AG04450 (cell line): Measurements from ENCODE around the gene PAPPA. TPM values are rescaled to one million over a fixed set of nuclear protein-coding genes. Genes with fewer than 3 reads are reported as not detected.

Source experiments
- CTCF ChIA-PET: fragments of 300-600, 350-600 bp; formaldehyde crosslinking; extraction: SDS; loops from one replicate; lab custom pipeline; 2022; ENCODE audit warnings: antibody characterized with exemption, inconsistent platforms; lab: Charles Lee
- POLR2A ChIA-PET: fragments of 350-600 bp; formaldehyde crosslinking; extraction: SDS; loops from one replicate; lab custom pipeline; 2021; ENCODE audit warnings: antibody characterized with exemption, inconsistent platforms; lab: Yijun Ruan, JAX
- DNase-seq: peaks from one replicate; pipeline ENCODE4 v3.0.0-alpha.2; 2011; ENCODE audit warnings: low read depth, low spot score
- H3K27ac ChIP-seq: one replicate; pipeline ENCODE4 v1.5.1; 2012; ENCODE audit warnings: low read depth, low read length, control low read depth
- H3K27me3 ChIP-seq: one replicate; pipeline ENCODE4 v1.6.0; 2012; ENCODE audit warnings: low read length; ENCODE audit not compliant: control insufficient read depth, insufficient read depth
- H3K4me3 ChIP-seq: 2 replicates; pipeline ENCODE4 v1.5.1; 2011; ENCODE audit warnings: mild to moderate bottlenecking, low read depth, low read length, control low read depth
- H3K9me3 ChIP-seq: 2 replicates; pipeline ENCODE4 v1.5.1; 2012; ENCODE audit warnings: low read length; ENCODE audit not compliant: control insufficient read depth, insufficient read depth
- polyA plus RNA-seq: library from polyadenylated mRNA; depleted of rRNA; stranded (reverse); fragments of >200 nt; gene quantifications from 2 replicates; pipeline ENCODE4 v1.2.3, GENCODE V29; 2011
- TF ChIP-seq, protein P1 (sequence below): IDR thresholded peaks from 2 replicates; pipeline ENCODE4 v1.5.1; 2011; ENCODE audit warnings: low read depth, low read length, control low read depth, inconsistent platforms

Gene PAPPA
- polyA plus RNA-seq, 1 experiment = 65.0 TPM

DNA sequence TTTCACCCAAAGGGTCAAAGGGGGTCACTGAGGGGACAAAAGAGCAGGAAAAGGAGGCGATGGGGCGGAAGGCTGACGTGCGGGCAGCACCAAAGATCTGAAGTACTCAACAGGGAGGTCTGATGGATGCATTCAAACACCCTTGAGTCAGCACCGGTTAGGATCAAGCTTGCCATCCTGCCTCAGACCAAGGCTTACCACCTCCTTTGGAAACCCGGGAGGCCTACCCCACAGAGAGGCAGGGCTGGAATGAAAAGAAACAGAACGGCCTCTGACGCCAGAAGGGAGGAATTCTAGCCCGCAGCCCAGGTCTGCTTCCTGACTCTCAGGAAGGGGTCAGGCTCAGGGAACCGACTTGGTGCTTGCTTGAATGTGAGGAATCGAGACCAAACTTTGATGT lies 125.6 kb downstream of the PAPPA start:
- Histone ChIP-seq H3K9me3 (no peaks in the 10 kb centered on the region), H3K27ac (no peak overlapping the region), H3K27me3 (no peaks in the 10 kb centered on the region), H3K4me3 (no peak overlapping the region)
- ChIA-PET CTCF (no interaction called here), POLR2A (no interaction called here)
- no peak for DNase-seq
- TF ChIP-seq, protein P1, sequence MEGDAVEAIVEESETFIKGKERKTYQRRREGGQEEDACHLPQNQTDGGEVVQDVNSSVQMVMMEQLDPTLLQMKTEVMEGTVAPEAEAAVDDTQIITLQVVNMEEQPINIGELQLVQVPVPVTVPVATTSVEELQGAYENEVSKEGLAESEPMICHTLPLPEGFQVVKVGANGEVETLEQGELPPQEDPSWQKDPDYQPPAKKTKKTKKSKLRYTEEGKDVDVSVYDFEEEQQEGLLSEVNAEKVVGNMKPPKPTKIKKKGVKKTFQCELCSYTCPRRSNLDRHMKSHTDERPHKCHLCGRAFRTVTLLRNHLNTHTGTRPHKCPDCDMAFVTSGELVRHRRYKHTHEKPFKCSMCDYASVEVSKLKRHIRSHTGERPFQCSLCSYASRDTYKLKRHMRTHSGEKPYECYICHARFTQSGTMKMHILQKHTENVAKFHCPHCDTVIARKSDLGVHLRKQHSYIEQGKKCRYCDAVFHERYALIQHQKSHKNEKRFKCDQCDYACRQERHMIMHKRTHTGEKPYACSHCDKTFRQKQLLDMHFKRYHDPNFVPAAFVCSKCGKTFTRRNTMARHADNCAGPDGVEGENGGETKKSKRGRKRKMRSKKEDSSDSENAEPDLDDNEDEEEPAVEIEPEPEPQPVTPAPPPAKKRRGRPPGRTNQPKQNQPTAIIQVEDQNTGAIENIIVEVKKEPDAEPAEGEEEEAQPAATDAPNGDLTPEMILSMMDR = no peak

DNA sequence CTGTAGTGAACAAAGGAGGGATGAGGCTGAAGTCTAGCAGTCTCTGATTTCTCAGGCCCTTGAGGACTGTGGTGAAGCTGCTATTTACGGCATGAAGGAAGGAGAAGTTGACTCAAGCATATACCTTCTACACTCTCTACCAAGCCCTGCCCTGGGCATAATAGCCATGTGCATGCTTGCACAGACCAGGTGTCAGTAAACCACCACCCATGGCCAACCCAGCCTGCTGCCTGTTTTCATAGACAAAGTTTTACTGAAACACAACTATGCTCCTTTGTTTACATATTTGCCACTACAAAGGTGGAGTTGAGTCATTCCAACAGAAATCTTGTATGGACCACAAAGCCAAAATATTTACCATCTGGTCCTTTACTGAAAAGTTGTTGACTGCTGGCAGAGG lies 126.9 kb downstream of the PAPPA start:
- no peaks in the 10 kb centered on the region for H3K9me3 ChIP-seq
- H3K27ac ChIP-seq = no peak overlapping the region
- H3K27me3 ChIP-seq = no peaks in the 10 kb centered on the region
- CTCF ChIA-PET = no interaction called here
- H3K4me3 ChIP-seq = no peak overlapping the region
- POLR2A ChIA-PET = no interaction called here
- no peak for DNase-seq
- TF ChIP-seq, protein P1 = no peak

DNA sequence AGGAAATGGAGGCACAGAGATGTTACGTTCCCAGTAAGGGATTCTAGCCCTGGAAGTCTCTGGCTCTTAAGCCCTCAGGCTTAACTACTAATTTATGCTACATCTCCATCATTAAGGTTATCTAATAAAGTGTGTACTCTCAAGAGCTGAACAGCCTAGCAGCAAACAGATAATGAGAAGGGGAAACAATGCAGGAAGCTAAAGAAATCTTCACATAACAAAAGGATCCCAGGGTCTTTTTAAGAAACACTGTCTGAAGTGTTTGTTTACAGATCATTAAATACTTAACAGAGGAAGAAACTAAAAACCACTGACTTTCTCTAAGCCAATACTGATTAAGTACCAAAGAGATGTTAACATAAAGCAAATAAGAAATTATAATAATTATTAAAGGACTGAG lies 129.0 kb downstream of the PAPPA start:
- CTCF ChIA-PET = no interaction called here
- no peaks in the 10 kb centered on the region for H3K27me3 ChIP-seq
- H3K4me3 ChIP-seq = no peak overlapping the region
- TF ChIP-seq, protein P1 = no peak
- POLR2A ChIA-PET = no interaction called here
- no peak for DNase-seq
- H3K9me3 ChIP-seq = no peaks in the 10 kb centered on the region
- H3K27ac ChIP-seq = no peak overlapping the region

DNA sequence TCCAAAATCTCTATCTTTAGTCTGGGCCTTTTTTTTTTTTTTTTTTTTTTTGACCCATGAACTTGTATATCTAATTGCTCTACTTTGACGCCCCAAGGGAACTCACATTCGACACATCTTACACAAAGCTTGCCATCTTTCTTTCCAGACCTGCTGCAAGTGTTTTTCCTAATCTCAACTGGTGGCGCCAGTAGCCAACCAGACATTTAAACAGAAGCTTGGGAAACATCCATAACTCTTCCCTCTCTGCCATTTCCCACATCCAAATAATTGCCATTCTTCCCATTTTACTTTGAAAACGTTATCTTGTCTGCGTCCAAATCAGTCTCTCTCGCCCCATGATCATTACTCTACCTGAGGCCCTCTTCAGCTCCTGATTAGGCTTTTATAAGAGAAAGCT lies 130.9 kb downstream of the PAPPA start:
- POLR2A ChIA-PET = no interaction called here
- Histone ChIP-seq H3K4me3 (no peak overlapping the region), H3K27me3 (no peaks in the 10 kb centered on the region), H3K27ac (no peak overlapping the region), H3K9me3 (no peaks in the 10 kb centered on the region)
- CTCF ChIA-PET = interaction anchor here (0.7 kb wide), 1 partner anchor 26 kb away, joined by 3 read pairs; no protein-coding TSS in a partner anchor
- TF ChIP-seq, protein P1 = no peak
- DNase-seq = no peak

DNA sequence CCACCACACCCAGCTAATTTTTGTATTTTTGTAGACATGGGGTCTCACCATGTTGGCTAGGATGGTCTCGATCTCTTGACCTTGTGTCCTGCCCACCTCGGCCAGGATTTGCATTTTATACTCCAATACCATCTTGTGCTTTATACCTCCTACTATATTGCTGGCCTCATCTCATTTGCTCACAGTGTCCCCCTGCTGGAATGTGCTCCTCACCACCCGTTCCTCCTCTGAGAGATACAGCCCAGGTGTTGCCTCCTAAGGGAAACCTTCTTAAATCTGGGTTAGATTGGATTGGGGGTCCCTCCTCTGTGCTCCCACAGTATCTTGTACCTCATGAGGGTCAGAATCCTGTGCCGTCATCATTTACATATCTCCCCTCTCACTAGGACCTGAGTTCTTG lies 131.7 kb downstream of the PAPPA start:
- H3K27me3 ChIP-seq = no peaks in the 10 kb centered on the region
- H3K27ac ChIP-seq = no peak overlapping the region
- H3K9me3 ChIP-seq = no peaks in the 10 kb centered on the region
- TF ChIP-seq, protein P1 = no peak
- ChIA-PET CTCF (no interaction called here), POLR2A (no interaction called here)
- no peak for DNase-seq
- H3K4me3 ChIP-seq = no peak overlapping the region
